Neutrophil (primary cell): ENCODE measurements around the gene PRDM1.

Experiments used
- H3K27ac ChIP-seq: fragments of 200-600 bp; sonication (generic); 2 replicates; pipeline ENCODE4 v1.5.1; 2016; ENCODE audit warnings: mild to moderate bottlenecking, moderate library complexity
- H3K27me3 ChIP-seq: fragments of 200-600 bp; sonication (generic); 2 replicates; pipeline ENCODE4 v1.6.0; 2016; ENCODE audit warnings: mild to moderate bottlenecking
- H3K36me3 ChIP-seq: fragments of 200-600 bp; sonication (generic); 2 replicates; pipeline ENCODE4 v1.5.1; 2017
- H3K4me1 ChIP-seq, 2 experiments: fragments of 200-600 bp in 1 of 2; sonication (generic) in 1 of 2; 1 replicate in 1 of 2; 2 replicates in 1 of 2; pipeline versions ENCODE4 v1.5.1 to v1.6.1; 2013 to 2016; ENCODE audit warnings: low read depth in 1 of 2, low read length in 1 of 2, mild to moderate bottlenecking in 1 of 2, moderate library complexity in 1 of 2; ENCODE audit not compliant: control insufficient read depth in 1 of 2, insufficient read depth in 1 of 2
- H3K4me3 ChIP-seq, 2 experiments: fragments of 200-600 bp in 1 of 2; sonication (generic) in 1 of 2; 1 replicate in 1 of 2; 2 replicates in 1 of 2; pipeline ENCODE4 v1.5.1; 2013 to 2016; ENCODE audit warnings: low read depth in 1 of 2, low read length in 1 of 2, mild to moderate bottlenecking in 1 of 2, moderate library complexity in 1 of 2
- H3K9me3 ChIP-seq: fragments of 200-600 bp; sonication (generic); 2 replicates; pipeline ENCODE4 v1.5.1; 2016
- CTCF ChIP-seq: fragments of 200-600 bp; sonication (generic); IDR thresholded peaks from 2 replicates; pipeline ENCODE4 v1.5.1; 2016; ENCODE audit warnings: antibody characterized with exemption

The PRDM1 gene

GRCh38 chr6:106138151-106138550 lies 52.0 kb downstream of the PRDM1 start:
- no peak overlapping the region for H3K27ac ChIP-seq
- TF ChIP-seq CTCF = no peak
- H3K9me3 ChIP-seq = no peaks in the 10 kb centered on the region
- no peak overlapping the region for H3K4me3 ChIP-seq
- H3K4me1 ChIP-seq = no peaks in the 10 kb centered on the region
- H3K36me3 ChIP-seq = no peaks in the 10 kb centered on the region
- H3K27me3 ChIP-seq = no peaks in the 10 kb centered on the region

DNA sequence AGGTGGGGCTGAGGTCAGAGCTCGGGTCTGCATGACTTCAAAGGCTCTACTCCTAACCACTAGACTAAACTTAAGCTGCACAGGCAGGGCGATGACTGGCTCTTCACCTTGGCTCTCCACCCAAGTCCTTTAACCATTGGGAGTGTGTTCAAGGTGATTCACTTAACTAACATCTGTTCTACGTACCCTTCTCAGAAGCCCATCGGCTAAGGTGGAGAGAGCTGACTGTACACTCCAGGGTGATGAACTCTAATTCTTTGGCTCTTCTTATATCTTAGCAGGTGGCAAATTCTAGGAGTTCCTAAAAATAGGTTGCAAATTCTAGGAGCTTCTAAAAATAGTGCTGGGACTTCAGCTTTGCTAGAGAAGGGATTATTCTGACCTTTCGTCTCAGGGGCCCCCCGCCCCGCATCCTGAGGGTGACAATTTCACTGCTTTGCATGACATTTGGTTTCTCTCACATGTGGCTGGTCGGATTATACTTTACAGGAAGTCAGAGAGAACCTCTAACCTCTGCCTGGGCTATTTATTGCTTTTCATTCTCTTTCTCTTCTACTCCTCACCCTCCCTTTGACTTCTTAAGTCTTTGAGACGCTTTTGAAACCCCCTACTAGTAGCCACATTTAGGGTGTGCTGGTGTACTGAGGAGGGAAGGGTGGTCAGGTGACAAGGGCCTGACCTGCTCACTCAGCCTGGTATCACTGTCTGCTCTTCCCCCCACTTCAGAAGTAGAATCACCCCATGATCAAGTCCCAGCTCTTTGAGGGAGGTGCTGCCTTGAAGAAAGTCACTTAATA lies 55.5 kb downstream of the PRDM1 start:
- Histone ChIP-seq H3K27me3 (no peaks in the 10 kb centered on the region), H3K36me3 (no peaks in the 10 kb centered on the region), H3K9me3 (no peaks in the 10 kb centered on the region), H3K4me1 (no peaks in the 10 kb centered on the region), H3K27ac (no peak overlapping the region), H3K4me3 (no peak overlapping the region)
- TF ChIP-seq CTCF = no peak

DNA sequence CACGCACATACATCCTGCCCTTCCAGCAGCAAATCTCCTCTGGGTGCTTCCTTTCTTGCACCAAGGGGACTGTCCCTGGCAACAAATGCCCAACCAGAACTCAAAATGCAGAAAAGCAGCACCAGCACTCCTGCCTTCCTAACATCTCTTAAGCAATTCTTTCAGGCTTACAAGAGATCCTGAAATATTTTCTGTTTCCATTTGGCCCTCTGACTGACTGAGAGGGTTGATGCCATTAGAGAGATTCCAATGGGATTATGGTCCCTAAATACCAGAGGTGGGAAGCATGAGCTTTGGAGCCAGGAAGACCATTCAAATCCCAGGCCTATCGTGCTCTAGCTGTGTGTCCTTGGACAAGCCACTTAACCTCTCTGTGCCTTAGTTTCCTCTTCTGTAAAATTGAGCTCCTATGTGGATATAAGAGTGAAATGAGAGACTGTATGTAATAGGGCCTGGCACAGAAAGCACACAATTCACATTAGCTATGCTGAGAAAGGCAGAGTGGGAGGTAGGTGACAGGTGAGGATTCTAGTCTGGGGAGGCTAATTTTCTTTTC lies 56.8 kb downstream of the PRDM1 start:
- Histone ChIP-seq H3K9me3 (no peaks in the 10 kb centered on the region), H3K27me3 (no peaks in the 10 kb centered on the region), H3K4me1 (no peaks in the 10 kb centered on the region), H3K27ac (no peak overlapping the region), H3K36me3 (no peaks in the 10 kb centered on the region), H3K4me3 (no peak overlapping the region)
- no peak for TF ChIP-seq CTCF

- no peak overlapping the region for H3K27ac ChIP-seq
- H3K36me3 ChIP-seq = no peaks in the 10 kb centered on the region
- H3K27me3 ChIP-seq = no peaks in the 10 kb centered on the region
- H3K4me3 ChIP-seq = no peak overlapping the region
- H3K4me1 ChIP-seq = no peaks in the 10 kb centered on the region
- no peaks in the 10 kb centered on the region for H3K9me3 ChIP-seq
- TF ChIP-seq CTCF = no peak
These were observed 57.5 kb downstream of the PRDM1 start for GRCh38 chr6:106143665-106144064.

- Histone ChIP-seq H3K27me3 (no peaks in the 10 kb centered on the region), H3K36me3 (no peaks in the 10 kb centered on the region), H3K27ac (no peak overlapping the region), H3K9me3 (no peaks in the 10 kb centered on the region), H3K4me3 (no peak overlapping the region), H3K4me1 (no peaks in the 10 kb centered on the region)
- TF ChIP-seq CTCF = no peak
These were observed 59.0 kb downstream of the PRDM1 start for GRCh38 chr6:106145144-106145543.
